Parathyroid adenoma (tissue), 2 donors: ENCODE data around the gene GP9.
A peak's percentile ranks its signal among the peaks of the same experiment; 100 is the strongest.

Experiments
- H2AFZ ChIP-seq: fragments of 300-600 bp; sonication (generic); one replicate; pipeline ENCODE4 v1.7.0; 2017; ENCODE audit warnings: antibody characterized with exemption, mild to moderate bottlenecking
- H3K27ac ChIP-seq: fragments of 300-600 bp; sonication (generic); one replicate; pipeline ENCODE4 v1.7.0; 2017
- H3K27me3 ChIP-seq: fragments of 300-600 bp; sonication (generic); one replicate; pipeline ENCODE4 v1.7.0; 2017; ENCODE audit warnings: low read length; ENCODE audit not compliant: control insufficient read depth, insufficient read depth
- H3K36me3 ChIP-seq: fragments of 300-600 bp; sonication (generic); one replicate; pipeline ENCODE4 v1.7.0; 2017; ENCODE audit warnings: low read length; ENCODE audit not compliant: control insufficient read depth, insufficient read depth
- H3K4me1 ChIP-seq: fragments of 300-600 bp; sonication (generic); one replicate; pipeline ENCODE4 v1.7.0; 2017; ENCODE audit warnings: control low read depth
- H3K4me2 ChIP-seq: fragments of 300-600 bp; sonication (generic); one replicate; pipeline ENCODE4 v1.7.0; 2017; ENCODE audit warnings: low read length
- H3K4me3 ChIP-seq: fragments of 300-600 bp; sonication (generic); one replicate; pipeline ENCODE4 v1.7.0; 2017; ENCODE audit warnings: low read depth, low read length
- H3K79me2 ChIP-seq: fragments of 300-600 bp; sonication (generic); one replicate; pipeline ENCODE4 v1.7.0; 2017; ENCODE audit warnings: control low read depth
- H3K9ac ChIP-seq: fragments of 300-600 bp; sonication (generic); one replicate; pipeline ENCODE4 v1.7.0; 2017; ENCODE audit warnings: mild to moderate bottlenecking
- H3K9me3 ChIP-seq: fragments of 300-600 bp; sonication (generic); one replicate; pipeline ENCODE4 v1.7.0; 2017; ENCODE audit warnings: low read length; ENCODE audit not compliant: control insufficient read depth
- CTCF ChIP-seq: fragments of 300-600 bp; sonication (generic); IDR thresholded peaks from one replicate; pipeline ENCODE4 v1.7.0; 2017; ENCODE audit warnings: antibody characterized with exemption, mild to moderate bottlenecking
- donor health status: primary hyperparathyroidism.

The GP9 gene

DNA sequence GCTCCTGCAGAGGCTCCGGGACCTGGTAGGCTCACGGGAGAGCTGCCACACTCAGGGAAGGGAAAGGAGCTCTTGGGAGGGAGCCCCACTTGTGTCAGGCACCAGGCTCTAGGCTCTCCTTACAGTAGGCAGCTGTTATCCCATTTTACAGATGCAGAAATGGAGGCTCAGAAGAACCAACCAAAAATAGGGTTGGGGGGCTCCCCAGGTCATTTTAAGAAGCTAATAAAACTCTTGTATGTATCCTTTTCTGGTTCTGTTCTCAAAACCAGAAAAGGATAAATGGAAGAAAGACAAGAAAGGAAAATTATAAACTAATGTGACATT, 23.5 kb upstream of the GP9 start:
- H3K4me2 ChIP-seq, result no peak overlapping the region
- H2AFZ ChIP-seq, result no peak overlapping the region
- H3K27ac ChIP-seq, result no peak overlapping the region
- H3K4me1 ChIP-seq, result no peaks in the 10 kb centered on the region
- H3K4me3 ChIP-seq, result no peak overlapping the region
- TF ChIP-seq CTCF, result no peak
- H3K9ac ChIP-seq, result no peak overlapping the region
- no peaks in the 10 kb centered on the region for H3K9me3 ChIP-seq
- H3K79me2 ChIP-seq, result no peaks in the 10 kb centered on the region
- H3K36me3 ChIP-seq, result no peaks in the 10 kb centered on the region
- H3K27me3 ChIP-seq, result no peaks in the 10 kb centered on the region

DNA sequence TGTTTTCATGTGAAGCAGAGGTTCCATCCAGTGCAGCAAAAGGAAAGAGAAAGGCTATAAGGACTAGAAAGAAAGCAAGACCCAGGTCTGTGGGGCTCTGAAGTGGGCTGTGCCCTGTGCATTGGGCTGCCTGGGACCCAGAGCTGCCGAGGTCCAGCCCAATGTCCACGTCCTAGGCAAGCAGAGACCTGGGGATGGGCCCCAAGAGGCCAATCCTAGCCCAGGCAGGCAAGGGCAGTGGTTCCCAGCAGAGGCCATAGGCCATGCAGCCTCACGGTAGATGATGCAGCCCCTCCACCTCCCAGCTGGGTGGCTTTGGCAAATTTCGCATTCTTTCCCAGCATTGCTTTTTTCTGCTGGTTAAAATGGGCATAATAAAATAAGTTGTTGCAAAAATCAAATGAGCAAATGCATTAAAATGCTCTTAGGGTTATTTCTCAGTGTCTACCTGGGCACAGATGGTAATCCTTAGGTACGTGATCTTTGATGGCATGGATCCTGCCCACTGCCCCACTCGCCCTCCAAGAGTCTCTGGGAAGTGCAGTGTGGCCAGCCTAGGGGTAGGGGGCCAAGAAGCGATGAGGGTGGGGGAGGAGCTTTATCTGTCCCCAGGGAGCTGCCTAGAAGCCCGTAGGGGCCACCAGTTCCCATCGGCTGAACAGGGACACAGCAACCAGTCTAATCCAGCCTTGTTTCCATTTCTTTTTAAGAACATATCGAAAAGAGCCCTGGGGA, 22.3 kb upstream of the GP9 start:
- Histone ChIP-seq H3K36me3 (no peaks in the 10 kb centered on the region), H3K4me2 (no peak overlapping the region), H3K9ac (no peak overlapping the region), H3K4me3 (no peak overlapping the region), H3K79me2 (no peaks in the 10 kb centered on the region), H3K27ac (no peak overlapping the region), H2AFZ (no peak overlapping the region), H3K4me1 (no peaks in the 10 kb centered on the region), H3K27me3 (no peaks in the 10 kb centered on the region), H3K9me3 (no peaks in the 10 kb centered on the region)
- TF ChIP-seq CTCF, result no peak

DNA sequence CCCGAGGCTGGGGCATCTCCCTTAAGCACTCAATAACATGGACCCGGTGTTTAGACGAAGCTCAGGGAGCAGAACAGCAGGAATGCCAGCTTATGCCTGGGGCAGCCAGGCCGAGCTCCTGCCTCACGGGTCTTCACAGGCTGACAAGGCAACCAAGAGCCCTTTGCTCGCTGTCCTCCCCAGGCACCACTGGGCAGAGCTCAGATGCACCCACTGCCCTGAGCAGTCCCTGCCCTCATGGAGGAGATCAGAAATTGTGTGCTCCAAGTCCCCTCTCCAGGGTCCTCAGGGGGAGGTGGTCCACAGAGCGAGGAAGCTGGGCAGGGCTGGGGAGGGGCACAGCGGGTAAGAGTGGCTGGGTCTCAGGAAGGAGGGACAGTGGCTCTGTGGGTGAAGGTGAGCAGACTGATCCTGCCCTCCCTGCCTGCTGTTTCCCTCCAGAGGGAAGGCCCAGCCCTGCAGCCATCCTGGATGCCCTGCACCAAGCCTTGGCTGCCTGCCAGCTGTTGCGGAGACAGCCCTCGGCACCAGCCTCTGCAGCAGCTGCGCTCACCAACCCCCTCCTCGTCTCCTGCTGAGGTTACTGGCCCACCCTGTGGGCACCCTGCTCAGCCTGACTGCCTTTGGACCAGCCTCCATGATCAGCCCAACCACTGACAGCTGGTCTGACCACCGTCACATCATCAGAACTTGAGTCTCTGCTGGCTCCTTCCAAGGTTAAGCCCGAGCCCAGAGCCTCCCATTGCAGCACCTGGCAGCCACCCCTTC, 21.1 kb upstream of the GP9 start:
- Histone ChIP-seq H2AFZ (peak overlapping the region; percentile 35), H3K9me3 (no peaks in the 10 kb centered on the region), H3K4me2 (no peak overlapping the region), H3K4me1 (no peaks in the 10 kb centered on the region), H3K27me3 (no peaks in the 10 kb centered on the region), H3K9ac (no peak overlapping the region), H3K27ac (no peak overlapping the region), H3K36me3 (no peaks in the 10 kb centered on the region), H3K79me2 (no peaks in the 10 kb centered on the region), H3K4me3 (no peak overlapping the region)
- no peak for TF ChIP-seq CTCF

DNA sequence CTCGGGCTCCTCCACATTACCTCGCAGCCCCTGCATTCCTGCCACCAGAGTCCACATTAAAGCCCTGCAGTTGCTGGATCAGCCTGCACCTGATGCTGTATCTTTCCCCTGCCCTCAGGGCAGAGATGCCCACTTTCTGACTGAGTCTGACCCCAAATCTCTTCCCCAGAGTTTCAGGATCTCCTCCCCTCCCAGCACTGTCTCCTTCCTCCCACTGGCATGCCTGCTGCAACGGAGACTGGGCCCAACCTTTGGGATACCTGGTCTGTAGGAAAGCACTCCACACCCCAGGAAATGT, 20.6 kb upstream of the GP9 start:
- Histone ChIP-seq H2AFZ (no peak overlapping the region), H3K27me3 (no peaks in the 10 kb centered on the region), H3K9ac (no peak overlapping the region), H3K9me3 (no peaks in the 10 kb centered on the region), H3K36me3 (no peaks in the 10 kb centered on the region), H3K4me1 (no peaks in the 10 kb centered on the region), H3K79me2 (no peaks in the 10 kb centered on the region), H3K4me2 (no peak overlapping the region), H3K4me3 (no peak overlapping the region), H3K27ac (no peak overlapping the region)
- no peak for TF ChIP-seq CTCF
